Measurements from ENCODE around the gene RBMS1. TPM values are rescaled to one million over a fixed set of nuclear protein-coding genes. Genes with fewer than 3 reads are reported as not detected.

Gene RBMS1
- total RNA-seq, 1 experiment from 2014 or later = 61.9 TPM

DNA sequence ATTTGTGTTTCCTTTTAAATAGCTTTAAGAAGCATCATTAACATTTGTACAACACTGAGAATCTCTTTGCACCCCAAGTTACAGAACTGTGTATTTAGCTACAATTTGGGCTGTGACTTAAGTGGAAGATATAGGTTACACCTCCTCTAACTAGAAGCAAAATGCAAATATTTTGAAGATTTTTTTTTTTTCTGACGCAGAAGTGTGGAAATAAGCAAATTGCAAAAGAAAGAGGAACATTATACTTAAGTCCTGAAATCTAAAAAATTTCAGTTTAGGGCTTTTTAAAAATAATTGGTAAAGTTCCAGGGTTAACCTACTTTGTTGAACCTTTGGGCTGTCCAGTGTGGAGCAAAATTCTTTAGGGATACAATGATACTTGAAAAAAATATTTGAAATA, 41.4 kb upstream of the RBMS1 start:
- no peaks in the 10 kb centered on the region for H3K36me3 Mint-ChIP-seq (ENCODE audit: insufficient read depth, unreplicated experiment)
- BruUV-seq (replicated peaks) = no TSS peak

DNA sequence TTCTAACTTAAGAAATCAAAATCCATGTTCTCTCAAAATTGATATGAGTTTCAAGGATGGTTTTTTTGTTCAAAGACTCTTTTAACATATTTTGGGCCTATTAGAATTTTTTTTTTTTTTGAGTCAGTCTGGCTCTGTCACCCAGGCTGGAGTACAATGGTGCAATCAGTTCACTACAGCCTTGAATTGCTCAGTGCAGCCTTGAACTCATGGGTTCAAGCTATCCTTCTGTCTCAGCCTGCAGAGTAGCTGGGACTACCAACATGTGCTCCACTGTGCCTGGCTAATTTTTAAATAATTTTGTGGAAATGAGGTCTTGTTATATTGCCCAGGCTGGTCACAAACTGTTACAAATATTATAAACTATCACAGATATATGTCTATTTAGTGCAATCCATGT, 40.6 kb upstream of the RBMS1 start:
- no peak overlapping the region for H3K4me3 Mint-ChIP-seq (ENCODE audit: low read depth, unreplicated experiment)
- intact Hi-C loops (cut with micrococcal nuclease; ENCODE audit: unreplicated experiment) = no loop called here
- no TSS peak for BruUV-seq (replicated peaks)
- peaks cover 8% of the 10 kb centered on the region for H3K4me1 Mint-ChIP-seq (ENCODE audit: low read depth, unreplicated experiment)
- TF ChIP-seq CTCF (IDR thresholded peaks at IDR 0.05; ENCODE audit: unreplicated experiment) = no peak
- H3K9me3 Mint-ChIP-seq (ENCODE audit: low read depth, unreplicated experiment) = no peaks in the 10 kb centered on the region
- no peaks in the 10 kb centered on the region for H3K36me3 Mint-ChIP-seq (ENCODE audit: insufficient read depth, unreplicated experiment)
- no peak overlapping the region for H3K27ac Mint-ChIP-seq (ENCODE audit: unreplicated experiment)
- no peak for DNase-seq
- CTCF ChIA-PET = no interaction called here
- H3K27me3 Mint-ChIP-seq (ENCODE audit: unreplicated experiment) = no peaks in the 10 kb centered on the region

More for the DNA sequence above, 41.4 kb upstream of the RBMS1 start:
- no peak for TF ChIP-seq CTCF (IDR thresholded peaks at IDR 0.05; ENCODE audit: unreplicated experiment)
- Mint-ChIP-seq H3K27ac (ENCODE audit: unreplicated experiment) (no peak overlapping the region), H3K27me3 (ENCODE audit: unreplicated experiment) (no peaks in the 10 kb centered on the region), H3K4me3 (ENCODE audit: low read depth, unreplicated experiment) (no peak overlapping the region), H3K9me3 (ENCODE audit: low read depth, unreplicated experiment) (no peaks in the 10 kb centered on the region), H3K4me1 (ENCODE audit: low read depth, unreplicated experiment) (peaks cover 8% of the 10 kb centered on the region)
- intact Hi-C loops (cut with micrococcal nuclease; ENCODE audit: unreplicated experiment) = no loop called here
- CTCF ChIA-PET = no interaction called here
- DNase-seq = no peak

GRCh38 chr2:160533482-160533881, 39.9 kb upstream of the RBMS1 start:
- Mint-ChIP-seq H3K4me3 (ENCODE audit: low read depth, unreplicated experiment) (no peak overlapping the region), H3K36me3 (ENCODE audit: insufficient read depth, unreplicated experiment) (no peaks in the 10 kb centered on the region), H3K4me1 (ENCODE audit: low read depth, unreplicated experiment) (peaks cover under 1% of the 10 kb centered on the region), H3K27me3 (ENCODE audit: unreplicated experiment) (no peaks in the 10 kb centered on the region), H3K9me3 (ENCODE audit: low read depth, unreplicated experiment) (no peaks in the 10 kb centered on the region), H3K27ac (ENCODE audit: unreplicated experiment) (no peak overlapping the region)
- BruUV-seq (replicated peaks) = no TSS peak
- CTCF ChIA-PET = no interaction called here
- intact Hi-C loops (cut with micrococcal nuclease; ENCODE audit: unreplicated experiment) = no loop called here
- no peak for DNase-seq
- no peak for TF ChIP-seq CTCF (IDR thresholded peaks at IDR 0.05; ENCODE audit: unreplicated experiment)

- Mint-ChIP-seq H3K36me3 (ENCODE audit: insufficient read depth, unreplicated experiment) (no peaks in the 10 kb centered on the region), H3K4me1 (ENCODE audit: low read depth, unreplicated experiment) (no peaks in the 10 kb centered on the region), H3K27ac (ENCODE audit: unreplicated experiment) (no peak overlapping the region), H3K27me3 (ENCODE audit: unreplicated experiment) (no peaks in the 10 kb centered on the region), H3K9me3 (ENCODE audit: low read depth, unreplicated experiment) (no peaks in the 10 kb centered on the region), H3K4me3 (ENCODE audit: low read depth, unreplicated experiment) (no peak overlapping the region)
- no peak for DNase-seq
- intact Hi-C loops (cut with micrococcal nuclease; ENCODE audit: unreplicated experiment) = no loop called here
- TF ChIP-seq CTCF (IDR thresholded peaks at IDR 0.05; ENCODE audit: unreplicated experiment) = no peak
- CTCF ChIA-PET = no interaction called here
- BruUV-seq (replicated peaks) = no TSS peak
Measured at GRCh38 chr2:160532388-160532787, 38.8 kb upstream of the RBMS1 start.

Data from Calu3 (cell line).